DND-41 (cell line): ENCODE measurements around the gene RAD23B.

ENCODE experiments used
- CTCF ChIP-seq: IDR thresholded peaks from 2 replicates; pipeline ENCODE4 v1.5.1; 2012; ENCODE audit warnings: borderline replicate concordance, low read length, moderate library complexity, mild to moderate bottlenecking; ENCODE audit not compliant: poor library complexity, severe bottlenecking; ENCODE audit errors: extremely low read depth
- EZH2 ChIP-seq: IDR thresholded peaks from 3 replicates; pipeline ENCODE4 v1.6.1; 2012; ENCODE audit warnings: borderline replicate concordance, low read depth, mild to moderate bottlenecking, moderate library complexity, low read length, inconsistent platforms; ENCODE audit not compliant: severe bottlenecking

GRCh38 chr9:107337676-107338590 is 54.9 kb downstream of the RAD23B start:
- TF ChIP-seq CTCF (no peak), EZH2 (no peak)
